ENCODE data around the gene RBL2.

RBL2 gene

GRCh38 chr16:53517851-53518250 lies 83.6 kb downstream of the RBL2 start:
- Histone ChIP-seq H3K27me3 (no peaks in the 10 kb centered on the region), H3K36me3 (no peaks in the 10 kb centered on the region), H3K9me3 (no peaks in the 10 kb centered on the region), H3K4me3 (ENCODE audit: low read depth, low read length) (no peak overlapping the region), H3K4me1 (no peaks in the 10 kb centered on the region)
- DNase-seq: no peak
- TF ChIP-seq CTCF (IDR thresholded peaks at IDR 0.05; ENCODE audit: low read depth, low read length): no peak

GRCh38 chr16:53518550-53519416 lies 84.5 kb downstream of the RBL2 start:
- no peak for TF ChIP-seq CTCF (IDR thresholded peaks at IDR 0.05; ENCODE audit: low read depth, low read length)
- no peak for DNase-seq
- Histone ChIP-seq H3K36me3 (no peaks in the 10 kb centered on the region), H3K27me3 (no peaks in the 10 kb centered on the region), H3K4me1 (no peaks in the 10 kb centered on the region), H3K9me3 (no peaks in the 10 kb centered on the region; the same call in 1 of the 2 replicates), H3K4me3 (ENCODE audit: low read depth, low read length) (no peak overlapping the region)

- Histone ChIP-seq H3K36me3 (no peaks in the 10 kb centered on the region), H3K4me3 (ENCODE audit: low read depth, low read length) (no peak overlapping the region), H3K27me3 (no peaks in the 10 kb centered on the region), H3K9me3 (no peaks in the 10 kb centered on the region; the same call in 1 of the 2 replicates), H3K4me1 (no peaks in the 10 kb centered on the region)
- DNase-seq: no peak
- TF ChIP-seq CTCF (IDR thresholded peaks at IDR 0.05; ENCODE audit: low read depth, low read length): no peak
These were observed 85.3 kb downstream of the RBL2 start for GRCh38 chr16:53519417-53520091.

- no peak for DNase-seq
- no peak for TF ChIP-seq CTCF (IDR thresholded peaks at IDR 0.05; ENCODE audit: low read depth, low read length)
- H3K36me3 ChIP-seq: no peaks in the 10 kb centered on the region
- H3K4me1 ChIP-seq: no peaks in the 10 kb centered on the region
- no peak overlapping the region for H3K4me3 ChIP-seq (ENCODE audit: low read depth, low read length)
- no peaks in the 10 kb centered on the region; the same call in 1 of the 2 replicates for H3K9me3 ChIP-seq
- H3K27me3 ChIP-seq: no peaks in the 10 kb centered on the region
These were observed 89.0 kb downstream of the RBL2 start for GRCh38 chr16:53523126-53523804.

GRCh38 chr16:53523971-53524548 lies 89.8 kb downstream of the RBL2 start:
- H3K4me3 ChIP-seq (ENCODE audit: low read depth, low read length): no peak overlapping the region
- H3K9me3 ChIP-seq: no peaks in the 10 kb centered on the region; the same call in 1 of the 2 replicates
- DNase-seq: no peak
- no peaks in the 10 kb centered on the region for H3K4me1 ChIP-seq
- no peaks in the 10 kb centered on the region for H3K36me3 ChIP-seq
- no peak for TF ChIP-seq CTCF (IDR thresholded peaks at IDR 0.05; ENCODE audit: low read depth, low read length)
- H3K27me3 ChIP-seq: no peaks in the 10 kb centered on the region
